Erythroblast (primary cell): ENCODE results near the gene TIMM17A.
A peak's percentile ranks its signal among the peaks of the same experiment; 100 is the strongest.
"Not testable (repeated sequence)": the region's sequence is repeated elsewhere in the genome, so short reads cannot be mapped to it uniquely, and the experiment has no call there.

Experiments used
- DNase-seq, 2 experiments: peaks; one replicate each; lab custom pipeline; 2025; lab: John Stamatoyannopoulos, UW
- GATA1 ChIP-seq: IDR thresholded peaks from 2 replicates; pipeline ENCODE4 v1.6.1; 2011; ENCODE audit warnings: low read depth, mild to moderate bottlenecking, control low read depth, low read length, moderate library complexity
- POLR2A ChIP-seq: IDR thresholded peaks from 2 replicates; pipeline ENCODE4 v1.6.1; 2011; ENCODE audit warnings: mild to moderate bottlenecking, low read length

The TIMM17A gene

GRCh38 chr1:201928266-201928665 is 27.0 kb upstream of the TIMM17A start:
- TF ChIP-seq GATA1 (no peak), POLR2A (no peak)
- no peak for DNase-seq

- TF ChIP-seq GATA1: no peak
- no peak for TF ChIP-seq POLR2A
- DNase-seq: no peak
Measured at GRCh38 chr1:201930137-201930536, 25.2 kb upstream of the TIMM17A start.

GRCh38 chr1:201930803-201931202 is 24.5 kb upstream of the TIMM17A start:
- DNase-seq: no peak
- no peak for TF ChIP-seq GATA1
- TF ChIP-seq POLR2A: no peak

- TF ChIP-seq GATA1 (no peak), POLR2A (no peak)
- no peak for DNase-seq
Measured at GRCh38 chr1:201933840-201934430, 21.4 kb upstream of the TIMM17A start.

- TF ChIP-seq GATA1 (no peak), POLR2A (no peak)
- DNase-seq: no peak
Measured at GRCh38 chr1:201937624-201938213, 17.6 kb upstream of the TIMM17A start.

- DNase-seq: no peak
- no peak for TF ChIP-seq POLR2A
- no peak for TF ChIP-seq GATA1
Measured at GRCh38 chr1:201938440-201939035, 16.8 kb upstream of the TIMM17A start.

DNA sequence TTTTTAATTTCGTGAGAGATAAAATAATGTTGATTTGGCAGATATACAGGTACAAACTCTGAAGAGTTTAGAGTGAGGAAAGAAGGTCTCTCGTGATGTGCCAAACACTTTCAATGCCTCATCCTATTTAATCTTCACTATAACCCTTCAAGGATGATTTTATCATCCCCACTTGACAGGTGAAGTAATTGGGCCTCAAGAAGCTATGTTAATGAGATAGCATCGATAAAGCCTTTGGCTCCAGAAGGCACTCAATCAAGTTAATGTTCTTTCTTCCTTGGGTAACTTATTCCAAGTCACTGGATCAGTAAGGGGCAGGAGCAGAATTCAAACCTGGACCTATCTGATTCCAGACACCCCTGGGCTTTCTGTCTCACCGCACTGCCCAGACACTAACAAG is 16.2 kb upstream of the TIMM17A start:
- no peak for DNase-seq
- TF ChIP-seq POLR2A: no peak
- TF ChIP-seq GATA1: no peak

GRCh38 chr1:201939574-201939973 is 15.7 kb upstream of the TIMM17A start:
- no peak for DNase-seq
- no peak for TF ChIP-seq GATA1
- no peak for TF ChIP-seq POLR2A

DNA sequence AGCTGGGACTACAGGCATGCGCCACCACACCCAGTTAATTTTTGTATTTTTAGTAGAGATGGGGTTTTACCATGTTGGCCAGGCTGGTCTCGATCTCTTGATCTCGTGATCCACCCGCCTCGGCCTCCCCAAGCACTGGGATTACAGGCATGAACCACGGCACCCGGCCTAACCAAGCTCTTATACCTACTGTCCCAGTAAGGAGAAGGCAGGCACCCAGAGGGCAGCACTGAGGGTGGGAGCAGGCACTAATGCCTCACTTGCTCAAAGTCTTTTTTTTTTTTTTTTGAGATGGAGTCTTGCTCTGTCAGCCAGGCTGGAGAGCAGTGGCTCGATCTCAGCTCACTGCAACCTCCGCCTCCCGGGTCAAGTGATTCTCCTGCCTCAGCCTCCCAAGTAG is 15.0 kb upstream of the TIMM17A start:
- DNase-seq: not testable (repeated sequence)

GRCh38 chr1:201941420-201942128 is 13.7 kb upstream of the TIMM17A start:
- TF ChIP-seq GATA1 (no peak), POLR2A (no peak)

GRCh38 chr1:201942129-201942495 is 13.2 kb upstream of the TIMM17A start:
- no peak for TF ChIP-seq GATA1
- no peak for TF ChIP-seq POLR2A
- DNase-seq: no peak

More at GRCh38 chr1:201941420-201942128, 13.7 kb upstream of the TIMM17A start:
- DNase-seq: peak; percentile 13 to 65

GRCh38 chr1:201944002-201944401 is 11.3 kb upstream of the TIMM17A start:
- TF ChIP-seq POLR2A (no peak), GATA1 (no peak)
- DNase-seq: no peak

DNA sequence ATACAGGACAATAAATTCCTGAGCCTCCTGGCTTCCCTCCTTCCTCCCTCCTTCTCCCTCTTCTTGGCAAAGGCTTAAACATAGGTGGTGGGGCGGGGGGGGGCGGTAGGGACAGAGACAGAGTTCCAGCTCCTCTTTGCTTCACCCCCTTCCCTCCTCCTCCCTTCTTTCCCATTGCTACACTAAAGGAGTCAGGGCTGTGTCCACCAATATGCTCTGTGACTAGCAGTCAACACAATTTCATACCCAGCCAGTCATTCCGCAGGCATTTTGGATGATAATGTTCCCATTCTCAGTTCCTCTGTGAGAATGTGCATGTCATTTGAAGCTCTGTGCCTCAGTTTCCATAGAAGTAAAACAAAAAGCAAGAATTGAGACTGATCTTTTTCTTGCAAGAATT is 10.7 kb upstream of the TIMM17A start:
- TF ChIP-seq POLR2A (no peak), GATA1 (no peak)
- DNase-seq: no peak

DNA sequence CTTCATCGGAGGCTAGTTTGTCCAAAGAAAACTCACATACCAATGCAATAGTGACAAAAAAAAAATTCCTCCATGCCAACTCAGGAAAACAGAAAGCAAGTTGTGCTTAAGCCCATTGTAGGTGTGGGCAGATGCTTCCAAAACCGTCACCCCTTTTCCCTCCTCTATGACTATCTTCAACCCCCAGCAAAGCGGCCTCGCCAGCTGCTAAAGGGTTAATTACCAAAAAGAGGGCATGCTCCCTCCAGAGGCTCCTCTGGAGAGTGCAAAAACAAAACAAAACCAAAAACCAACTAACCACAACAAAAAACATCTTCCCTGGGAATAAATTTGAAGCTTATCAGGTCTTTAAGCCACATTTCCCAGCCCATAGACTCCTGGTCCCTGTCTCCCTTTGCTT is 10.1 kb upstream of the TIMM17A start:
- no peak for TF ChIP-seq POLR2A
- TF ChIP-seq GATA1: no peak
- DNase-seq: peak in 1 of 2 experiments; percentile 17
